Suprapubic skin (tissue), 4 donors: Measurements from ENCODE around the gene CADM1. TPM values are rescaled to one million over a fixed set of nuclear protein-coding genes. Genes with fewer than 3 reads are reported as not detected.

Source experiments
- DNase-seq, 2 donors: peaks; one replicate each; pipeline ENCODE4 v3.0.0-alpha.2; 2019; ENCODE audit warnings: low spot score in 2 of 2
- H3K27ac ChIP-seq: fragments of 200-600 bp; sonication (generic); one replicate; pipeline ENCODE4 v1.5.1; 2019
- H3K27me3 ChIP-seq: fragments of 200-600 bp; sonication (generic); one replicate; pipeline ENCODE4 v1.5.1; 2019
- H3K36me3 ChIP-seq: fragments of 200-600 bp; sonication (generic); one replicate; pipeline ENCODE4 v1.5.1; 2019
- H3K4me1 ChIP-seq: fragments of 200-600 bp; sonication (generic); one replicate; pipeline ENCODE4 v1.5.1; 2019
- H3K4me3 ChIP-seq: fragments of 200-600 bp; sonication (generic); one replicate; pipeline ENCODE4 v1.5.1; 2019; ENCODE audit warnings: mild to moderate bottlenecking
- H3K9me3 ChIP-seq: fragments of 200-600 bp; sonication (generic); one replicate; pipeline ENCODE4 v1.5.1; 2019
- EP300 ChIP-seq: sonication (generic); formaldehyde crosslinking; IDR thresholded peaks from one replicate; pipeline ENCODE4 v1.6.1; 2017; ENCODE audit warnings: antibody characterized with exemption
- POLR2A ChIP-seq, 2 donors: fragments of 450-650 bp; IDR thresholded peaks; one replicate each; pipeline ENCODE4 v1.6.1; 2017; ENCODE audit warnings: antibody characterized with exemption in 2 of 2, mild to moderate bottlenecking in 2 of 2, moderate library complexity in 2 of 2
- POLR2AphosphoS5 ChIP-seq, 3 donors: sonication (generic); formaldehyde crosslinking; IDR thresholded peaks; one replicate each; pipeline ENCODE4 v1.6.1; 2017; ENCODE audit warnings: antibody characterized with exemption in 3 of 3
- WGBS: methylation state at CpG from one replicate; pipeline ENCODE4 v1.1.5; 2018; 5-methylcytosine and 5-hydroxymethylcytosine counted together
- total RNA-seq, 4 donors: library from RNA; depleted of rRNA; stranded (reverse); fragments of >200 nt; gene quantifications; one replicate each; pipeline ENCODE4 v1.1.0, GENCODE V29; 2016
- TF ChIP-seq, protein P1 (sequence below), 2 donors: fragments of 200-600 bp in 1 of 2; fragments of 450-650 bp in 1 of 2; sonication (generic) in 1 of 2; IDR thresholded peaks; one replicate each; pipeline ENCODE4 v1.5.1; 2016 to 2019; ENCODE audit warnings: antibody characterized with exemption in 2 of 2, mild to moderate bottlenecking in 1 of 2, moderate library complexity in 1 of 2

CADM1 gene
- total RNA-seq, 4 donors from 2014 or later: 13.3 to 26.2 (median 15.3) TPM

DNA sequence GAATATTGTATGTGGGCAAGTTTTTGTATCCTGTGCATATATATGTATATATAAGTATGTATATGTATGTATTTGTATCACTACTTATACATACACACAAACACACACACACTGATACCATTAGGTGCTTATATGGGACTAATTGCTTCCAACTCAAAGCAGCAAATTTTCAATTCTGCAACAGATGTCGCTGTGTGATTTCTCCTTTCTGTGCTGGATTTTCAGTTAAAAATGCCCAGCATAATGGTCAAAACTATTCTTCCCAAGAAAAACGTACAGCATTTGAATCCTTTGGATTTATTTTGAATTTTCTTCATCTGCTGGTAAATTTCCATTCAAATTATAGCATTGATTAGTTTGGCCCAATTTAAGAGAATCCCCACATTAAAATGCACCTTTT lies 4.3 kb downstream of the CADM1 start:
- peaks cover 21% of the 10 kb centered on the region for H3K27me3 ChIP-seq
- no peak for DNase-seq
- peaks cover 19% of the 10 kb centered on the region for H3K4me1 ChIP-seq
- H3K9me3 ChIP-seq: no peaks in the 10 kb centered on the region
- H3K4me3 ChIP-seq: no peak overlapping the region
- no peak overlapping the region for H3K27ac ChIP-seq
- no peak for TF ChIP-seq EP300
- TF ChIP-seq POLR2AphosphoS5 (IDR thresholded peaks at IDR 0.05): no peak
- TF ChIP-seq, protein P1, sequence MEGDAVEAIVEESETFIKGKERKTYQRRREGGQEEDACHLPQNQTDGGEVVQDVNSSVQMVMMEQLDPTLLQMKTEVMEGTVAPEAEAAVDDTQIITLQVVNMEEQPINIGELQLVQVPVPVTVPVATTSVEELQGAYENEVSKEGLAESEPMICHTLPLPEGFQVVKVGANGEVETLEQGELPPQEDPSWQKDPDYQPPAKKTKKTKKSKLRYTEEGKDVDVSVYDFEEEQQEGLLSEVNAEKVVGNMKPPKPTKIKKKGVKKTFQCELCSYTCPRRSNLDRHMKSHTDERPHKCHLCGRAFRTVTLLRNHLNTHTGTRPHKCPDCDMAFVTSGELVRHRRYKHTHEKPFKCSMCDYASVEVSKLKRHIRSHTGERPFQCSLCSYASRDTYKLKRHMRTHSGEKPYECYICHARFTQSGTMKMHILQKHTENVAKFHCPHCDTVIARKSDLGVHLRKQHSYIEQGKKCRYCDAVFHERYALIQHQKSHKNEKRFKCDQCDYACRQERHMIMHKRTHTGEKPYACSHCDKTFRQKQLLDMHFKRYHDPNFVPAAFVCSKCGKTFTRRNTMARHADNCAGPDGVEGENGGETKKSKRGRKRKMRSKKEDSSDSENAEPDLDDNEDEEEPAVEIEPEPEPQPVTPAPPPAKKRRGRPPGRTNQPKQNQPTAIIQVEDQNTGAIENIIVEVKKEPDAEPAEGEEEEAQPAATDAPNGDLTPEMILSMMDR (IDR thresholded peaks at IDR 0.05): no peak
- TF ChIP-seq POLR2A (IDR thresholded peaks at IDR 0.05): no peak
- no peaks in the 10 kb centered on the region for H3K36me3 ChIP-seq
- 79% methylated on average over 2 of the region's 2 CpGs for WGBS

DNA sequence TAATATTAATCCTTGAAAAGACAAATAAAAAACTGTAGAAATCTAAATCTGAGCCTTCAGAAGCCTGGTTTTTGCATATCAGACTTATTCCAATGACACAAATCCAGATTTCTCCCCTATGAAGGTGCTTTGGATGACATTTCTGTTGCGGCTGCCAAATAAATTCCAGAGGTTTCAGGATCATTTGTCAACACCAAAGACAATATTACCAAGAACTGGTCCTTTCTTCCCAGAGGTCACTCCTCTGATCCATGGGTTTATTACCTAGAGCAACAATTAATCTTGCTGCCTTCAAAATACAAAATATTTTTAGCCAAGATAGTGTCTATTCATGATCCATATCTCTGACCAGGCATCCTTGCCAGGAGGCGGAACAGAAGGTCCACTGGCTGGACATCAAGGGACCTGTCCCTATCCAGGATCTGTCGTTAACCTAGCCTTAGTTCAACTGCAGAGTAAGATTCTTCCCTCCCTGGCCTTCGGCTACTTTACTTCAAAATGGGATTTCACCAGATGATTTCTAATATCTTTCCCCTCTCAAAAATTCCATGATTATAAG lies 4.9 kb downstream of the CADM1 start:
- H3K9me3 ChIP-seq: no peaks in the 10 kb centered on the region
- no peak for DNase-seq
- peaks cover 19% of the 10 kb centered on the region for H3K4me1 ChIP-seq
- 90% methylated on average over 4 of the region's 4 CpGs for WGBS
- H3K27ac ChIP-seq: no peak overlapping the region
- H3K4me3 ChIP-seq: no peak overlapping the region
- no peaks in the 10 kb centered on the region for H3K36me3 ChIP-seq
- TF ChIP-seq POLR2AphosphoS5 (IDR thresholded peaks at IDR 0.05) (no peak), POLR2A (IDR thresholded peaks at IDR 0.05) (no peak), EP300 (no peak)
- TF ChIP-seq, protein P1 (IDR thresholded peaks at IDR 0.05): no peak
- H3K27me3 ChIP-seq: peaks cover 19% of the 10 kb centered on the region

DNA sequence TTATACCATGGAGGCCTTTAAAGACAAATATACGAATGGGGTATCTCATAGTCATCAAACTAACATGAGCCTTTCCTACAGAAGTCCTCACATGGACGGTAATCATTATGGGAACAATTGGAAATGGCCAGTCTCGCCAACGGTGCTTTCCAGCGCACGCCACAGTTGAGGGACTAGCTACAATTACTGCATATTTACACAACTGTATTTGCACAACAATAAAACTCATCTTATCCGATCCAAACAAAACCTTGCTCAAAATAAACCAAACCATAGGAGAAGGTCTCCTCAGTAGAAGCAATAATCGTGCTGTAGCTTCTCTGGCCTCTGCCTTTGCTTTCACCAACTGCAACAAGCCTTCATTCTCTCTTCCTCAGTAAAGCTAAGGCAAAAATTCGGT lies 5.9 kb downstream of the CADM1 start:
- Histone ChIP-seq H3K27me3 (peaks cover 16% of the 10 kb centered on the region), H3K4me1 (peaks cover 10% of the 10 kb centered on the region), H3K4me3 (no peak overlapping the region), H3K27ac (no peak overlapping the region), H3K36me3 (no peaks in the 10 kb centered on the region), H3K9me3 (no peaks in the 10 kb centered on the region)
- WGBS: 93% methylated on average over 9 of the region's 9 CpGs
- TF ChIP-seq EP300: no peak
- no peak for TF ChIP-seq POLR2A (IDR thresholded peaks at IDR 0.05)
- TF ChIP-seq, protein P1 (IDR thresholded peaks at IDR 0.05): no peak
- TF ChIP-seq POLR2AphosphoS5 (IDR thresholded peaks at IDR 0.05): no peak
- DNase-seq: no peak

DNA sequence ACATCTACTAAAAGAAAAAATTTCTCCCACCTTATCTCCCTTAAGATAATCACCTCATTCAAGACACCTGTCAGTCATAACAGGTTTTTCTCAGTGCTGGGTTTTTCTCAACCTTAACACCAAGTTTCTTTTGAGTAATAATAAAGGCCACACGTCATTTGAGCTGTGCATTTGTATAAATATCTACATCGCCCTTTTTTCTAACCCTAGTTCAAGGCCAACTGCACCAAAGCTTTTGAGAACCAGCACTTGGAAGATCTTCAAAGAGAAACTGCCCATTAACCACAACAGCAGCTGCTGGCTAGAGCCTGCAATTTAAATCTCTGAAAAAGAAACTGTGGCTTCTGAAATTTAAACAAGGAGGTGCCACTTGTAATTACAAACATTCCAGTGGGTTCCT lies 6.9 kb downstream of the CADM1 start:
- TF ChIP-seq, protein P1 (IDR thresholded peaks at IDR 0.05): no peak
- TF ChIP-seq EP300: no peak
- TF ChIP-seq POLR2A (IDR thresholded peaks at IDR 0.05): no peak
- no peak for TF ChIP-seq POLR2AphosphoS5 (IDR thresholded peaks at IDR 0.05)
- peaks cover 10% of the 10 kb centered on the region for H3K27me3 ChIP-seq
- no peaks in the 10 kb centered on the region for H3K4me1 ChIP-seq
- no peak overlapping the region for H3K4me3 ChIP-seq
- no peak for DNase-seq
- WGBS: 78% methylated on average over 2 of the region's 2 CpGs
- H3K9me3 ChIP-seq: no peaks in the 10 kb centered on the region
- H3K36me3 ChIP-seq: no peaks in the 10 kb centered on the region
- no peak overlapping the region for H3K27ac ChIP-seq

DNA sequence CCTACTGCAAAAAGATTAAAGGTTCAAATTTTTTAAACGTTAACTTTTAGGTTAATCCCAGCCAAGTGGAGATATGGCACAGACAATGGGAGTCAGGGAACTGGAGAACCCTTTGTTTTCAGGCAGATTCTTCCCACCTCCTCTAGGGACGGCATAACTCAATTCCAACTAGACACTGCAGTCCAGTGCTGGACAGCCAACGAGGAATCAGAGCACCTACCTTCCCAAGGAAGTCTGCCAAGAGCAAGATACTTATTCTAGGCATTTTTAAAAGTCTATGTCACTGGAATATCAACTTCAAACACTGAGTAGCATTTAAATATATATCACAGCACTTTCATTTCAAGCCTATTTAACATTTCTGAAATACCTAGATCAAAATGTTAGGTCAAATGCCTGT lies 7.3 kb downstream of the CADM1 start:
- no peaks in the 10 kb centered on the region for H3K4me1 ChIP-seq
- peaks cover 10% of the 10 kb centered on the region for H3K27me3 ChIP-seq
- H3K27ac ChIP-seq: no peak overlapping the region
- TF ChIP-seq POLR2A (IDR thresholded peaks at IDR 0.05) (no peak), POLR2AphosphoS5 (IDR thresholded peaks at IDR 0.05) (no peak), EP300 (no peak)
- TF ChIP-seq, protein P1 (IDR thresholded peaks at IDR 0.05): no peak
- no peak for DNase-seq
- 79% methylated on average over 3 of the region's 3 CpGs for WGBS
- H3K4me3 ChIP-seq: no peak overlapping the region
- no peaks in the 10 kb centered on the region for H3K9me3 ChIP-seq
- H3K36me3 ChIP-seq: no peaks in the 10 kb centered on the region
